Fibroblast of the conjunctiva (primary cell): ENCODE data around the gene SLC25A17.
"Not testable (repeated sequence)": the region's sequence is repeated elsewhere in the genome, so short reads cannot be mapped to it uniquely, and the experiment has no call there.

Experiments
- DNase-seq: peaks from one replicate; pipeline ENCODE4 v3.0.0-alpha.2; 2010; ENCODE audit warnings: low read depth

Gene SLC25A17

GRCh38 chr22:40818192-40818746 lies 877 bp downstream of the SLC25A17 start:
- no peak for DNase-seq

GRCh38 chr22:40817737-40818136 lies 1.4 kb downstream of the SLC25A17 start:
- DNase-seq = no peak

DNA sequence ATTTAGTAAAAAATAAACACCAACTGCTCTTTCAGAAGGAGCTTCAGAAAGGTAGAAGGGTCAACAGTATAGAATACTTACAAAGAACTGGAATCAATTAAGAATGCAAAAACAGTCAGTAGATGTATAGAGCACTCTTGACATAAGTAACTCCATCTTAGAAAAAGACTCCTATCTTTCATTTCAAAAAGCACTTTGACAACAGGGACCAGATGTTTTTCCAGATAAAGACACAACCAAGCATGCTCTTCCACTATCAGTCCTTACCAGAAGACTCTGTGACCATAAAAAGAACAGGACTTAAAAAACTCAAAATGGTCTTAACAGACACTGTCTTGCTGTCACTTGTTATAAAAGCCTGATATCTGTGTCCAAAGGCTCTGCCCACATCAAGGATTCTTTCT lies 5.2 kb downstream of the SLC25A17 start:
- DNase-seq = no peak

DNA sequence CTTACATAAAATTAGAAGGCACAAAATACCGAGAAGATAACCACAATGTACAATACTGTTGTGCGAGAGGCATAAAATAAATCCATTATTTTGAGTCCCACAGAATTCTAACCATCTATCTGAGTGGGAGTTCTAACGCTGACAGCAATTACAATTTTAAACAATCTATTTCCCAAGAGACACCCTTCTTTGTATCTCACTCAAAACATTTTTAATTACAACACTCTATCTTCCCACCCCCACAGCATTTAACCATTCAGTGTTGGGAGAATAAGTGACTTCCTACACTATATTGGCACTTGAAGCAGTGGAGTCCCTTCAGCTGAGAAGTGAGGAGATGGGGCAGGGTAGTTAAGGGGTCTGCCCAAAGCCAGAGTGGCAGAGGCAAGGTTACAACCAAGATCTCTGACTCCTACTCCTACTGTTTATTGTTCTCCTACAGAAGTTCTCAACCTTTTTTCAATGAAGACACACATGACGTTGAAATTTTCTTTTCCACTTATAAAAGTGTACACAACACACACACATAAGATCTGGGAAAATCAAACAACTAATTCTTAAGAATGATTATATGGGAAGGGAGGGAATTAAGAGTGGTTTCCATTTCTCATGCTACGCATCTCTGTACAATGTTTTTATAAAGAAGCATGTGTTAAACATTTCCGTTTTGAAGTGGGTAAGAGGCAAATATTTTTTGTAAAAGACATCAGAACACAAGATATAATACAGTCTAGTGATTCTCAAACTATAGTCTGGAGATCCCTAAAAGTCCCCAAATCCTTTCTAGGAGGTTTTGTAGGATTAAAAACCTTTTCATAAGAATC lies 10.9 kb downstream of the SLC25A17 start:
- no peak for DNase-seq

GRCh38 chr22:40806711-40807110 lies 12.4 kb downstream of the SLC25A17 start:
- no peak for DNase-seq

GRCh38 chr22:40805699-40806203 lies 13.4 kb downstream of the SLC25A17 start:
- DNase-seq = no peak

DNA sequence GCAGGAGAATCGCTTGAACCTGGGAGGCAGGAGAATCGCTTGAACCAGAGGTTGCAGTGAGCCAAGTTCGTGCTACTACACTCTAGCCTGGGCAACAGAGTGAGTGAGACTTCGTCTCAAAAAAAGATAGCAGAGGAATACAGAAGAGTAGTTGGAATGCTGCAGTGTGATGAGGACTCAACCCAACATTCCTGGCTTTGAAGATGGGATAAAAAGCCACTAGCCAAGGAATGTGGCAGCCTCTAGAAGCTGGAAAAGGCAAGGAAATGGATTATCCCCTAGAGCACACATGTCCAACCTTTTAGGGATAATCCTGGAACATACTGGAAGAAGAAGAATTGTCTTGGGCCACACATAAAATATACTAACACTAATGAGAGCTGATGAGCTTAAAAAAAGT lies 13.9 kb downstream of the SLC25A17 start:
- no peak for DNase-seq

GRCh38 chr22:40803321-40803720 lies 15.8 kb downstream of the SLC25A17 start:
- DNase-seq = no peak

DNA sequence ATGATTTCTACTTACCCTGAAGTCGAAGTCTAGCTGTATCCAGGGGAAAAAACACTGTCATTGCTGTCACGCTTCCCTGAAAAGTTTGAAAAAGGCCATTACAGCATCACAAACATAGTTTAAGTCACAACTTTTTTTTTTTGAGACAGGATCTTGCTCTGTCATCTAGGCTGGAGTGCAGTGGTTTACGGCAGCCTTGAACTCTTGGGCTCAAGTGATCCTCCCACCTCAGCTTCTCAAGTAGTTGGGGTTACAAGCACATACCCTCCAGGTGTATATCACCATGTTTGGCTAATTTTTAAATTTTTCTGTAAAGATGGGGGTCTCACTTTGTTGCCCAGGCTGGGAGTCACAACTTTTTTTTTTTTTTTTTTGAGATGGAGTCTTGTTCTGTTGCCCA lies 20.1 kb downstream of the SLC25A17 start:
- no peak for DNase-seq

GRCh38 chr22:40797427-40797826 lies 21.7 kb downstream of the SLC25A17 start:
- DNase-seq = no peak

DNA sequence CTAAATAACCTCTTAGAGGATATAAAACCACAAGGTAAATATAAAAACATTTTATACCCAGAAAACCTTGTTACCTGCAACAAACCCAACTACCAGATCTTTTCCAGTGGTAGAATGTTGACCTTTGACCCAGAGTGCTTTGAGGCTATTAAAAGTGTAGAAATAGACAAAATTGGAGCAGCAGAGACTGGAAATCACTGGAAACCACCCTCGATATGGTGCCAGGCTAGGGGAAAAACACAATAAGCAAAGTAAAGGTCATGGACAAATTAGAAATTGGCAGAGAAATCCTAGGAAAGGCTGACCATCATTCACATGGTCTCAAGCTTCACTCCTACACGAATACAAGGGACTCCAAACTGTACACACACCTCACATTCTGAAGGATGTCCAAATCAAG lies 26.7 kb downstream of the SLC25A17 start:
- DNase-seq = no peak

DNA sequence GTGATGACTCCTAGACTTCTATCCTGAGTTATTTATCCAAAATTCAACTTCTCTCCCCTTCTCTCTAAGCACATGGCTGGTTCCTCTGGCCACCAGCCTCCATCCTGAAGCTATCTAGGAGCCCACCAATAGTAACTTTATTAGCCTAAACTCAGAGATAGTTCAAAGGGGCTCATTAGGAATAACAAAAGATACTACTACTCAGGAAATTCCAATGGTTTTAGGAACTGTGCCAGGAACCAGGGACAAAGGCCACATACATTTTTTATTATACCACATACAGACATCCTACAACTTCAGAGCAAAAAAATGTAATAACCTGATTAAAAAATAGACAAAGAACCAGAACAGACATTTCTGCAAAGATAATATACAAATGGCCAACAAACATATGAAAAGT lies 27.9 kb downstream of the SLC25A17 start:
- no peak for DNase-seq

GRCh38 chr22:40789131-40789530 lies 30.0 kb downstream of the SLC25A17 start:
- no peak for DNase-seq

GRCh38 chr22:40782521-40782920 lies 36.6 kb downstream of the SLC25A17 start:
- DNase-seq = no peak

- not testable (repeated sequence) for DNase-seq
Observed at GRCh38 chr22:40781749-40782148, 37.4 kb downstream of the SLC25A17 start.

DNA sequence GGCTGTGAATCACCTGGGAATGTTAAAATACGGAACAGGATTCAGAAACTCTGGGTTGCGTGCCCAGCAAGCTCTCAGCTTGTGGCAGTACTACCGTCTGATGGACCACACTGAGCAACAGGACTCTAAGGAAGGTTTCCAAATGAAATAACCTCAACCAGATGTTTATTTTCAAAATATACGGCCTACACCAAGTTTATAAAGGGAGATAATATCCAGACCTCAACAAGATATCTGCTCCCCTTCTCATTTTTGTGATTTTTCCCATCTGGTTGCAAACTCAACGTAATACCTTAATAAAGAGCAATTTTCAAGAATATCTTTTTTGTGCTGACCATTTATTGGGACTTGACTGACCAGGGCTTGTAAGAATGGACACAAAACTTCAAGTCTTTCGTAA lies 49.4 kb downstream of the SLC25A17 start:
- no peak for DNase-seq

- DNase-seq = no peak
Observed at GRCh38 chr22:40768206-40768605, 50.9 kb downstream of the SLC25A17 start.

GRCh38 chr22:40766956-40767355 lies 52.2 kb downstream of the SLC25A17 start:
- no peak for DNase-seq

DNA sequence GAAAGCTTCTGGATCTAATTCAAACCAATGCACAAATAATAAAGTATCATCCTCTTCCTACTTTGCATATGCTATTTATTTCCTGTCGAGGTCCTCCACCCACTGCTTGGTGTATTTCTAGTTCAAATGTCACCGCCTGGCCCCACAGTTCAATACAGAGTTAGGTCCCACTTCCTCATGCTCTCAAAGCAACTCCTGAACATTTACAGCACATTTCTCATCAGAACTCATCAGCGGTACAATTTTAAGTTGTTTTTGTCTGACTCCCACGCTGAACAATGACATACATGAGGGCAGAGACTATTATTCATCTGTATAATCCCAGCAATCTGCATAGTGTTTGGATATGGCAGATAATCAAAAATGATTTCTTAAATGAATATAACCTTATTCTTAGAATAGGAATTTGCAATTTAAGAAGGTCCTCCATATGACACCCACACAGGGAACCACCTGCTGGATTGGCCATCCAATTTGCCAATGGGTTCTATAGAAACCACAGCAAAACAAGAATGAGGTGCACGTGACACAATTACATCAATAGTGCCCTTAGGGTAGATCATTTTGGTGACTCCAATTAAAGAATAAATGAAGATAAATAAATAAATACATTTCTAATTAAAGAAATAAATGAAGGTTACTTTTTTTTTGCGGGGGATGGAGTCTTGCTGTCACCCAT lies 54.2 kb downstream of the SLC25A17 start:
- no peak for DNase-seq

GRCh38 chr22:40759294-40759840 lies 59.8 kb downstream of the SLC25A17 start:
- DNase-seq = no peak

DNA sequence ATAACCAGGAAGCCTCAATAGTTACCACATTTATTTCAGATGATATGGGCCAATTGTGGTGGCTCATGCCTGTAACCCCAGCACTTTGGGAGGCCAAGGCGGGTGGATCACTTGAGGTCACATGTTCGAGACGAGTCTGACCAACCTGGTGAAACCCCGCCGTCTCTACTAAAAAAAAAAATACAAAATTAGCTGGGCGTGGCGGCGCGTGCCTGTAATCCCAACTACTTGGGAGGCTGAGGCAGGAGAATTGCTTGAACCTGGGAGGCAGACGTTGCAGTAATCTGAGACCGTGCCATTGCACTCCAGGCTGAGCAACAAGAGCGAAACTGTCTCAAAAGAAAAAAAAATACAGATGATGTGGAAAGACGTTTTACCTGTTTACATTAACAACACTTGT lies 60.3 kb downstream of the SLC25A17 start:
- DNase-seq = not testable (repeated sequence)

GRCh38 chr22:40758390-40758789 lies 60.8 kb downstream of the SLC25A17 start:
- DNase-seq = no peak

DNA sequence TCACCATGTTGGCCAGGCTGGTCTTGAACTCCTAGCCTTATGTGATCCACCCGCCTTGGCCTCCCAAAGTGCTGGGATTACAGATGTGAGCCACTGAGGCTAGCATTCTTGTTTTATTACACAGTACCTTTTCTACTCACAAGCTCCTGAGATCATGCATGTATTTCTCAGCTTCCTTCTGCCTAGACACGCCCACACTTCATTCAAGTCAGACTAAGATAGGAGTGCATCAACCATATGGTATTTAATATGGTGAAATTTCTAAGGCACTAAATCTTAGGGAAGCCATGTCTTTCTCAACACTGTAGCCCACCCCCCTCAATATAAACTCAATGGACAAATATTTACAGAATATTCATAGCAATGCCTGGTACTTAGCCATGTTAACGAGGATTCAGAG lies 62.1 kb downstream of the SLC25A17 start:
- no peak for DNase-seq
